Activated T-cell treated with anti-CD3 and anti-CD28 coated beads, Interleukin-2, amount 50 U/mL, for 72 hours (primary cell): Measurements from ENCODE around the gene GSTCD. TPM values are rescaled to one million over a fixed set of nuclear protein-coding genes. Genes with fewer than 3 reads are reported as not detected.
"Not testable (repeated sequence)": the region's sequence is repeated elsewhere in the genome, so short reads cannot be mapped to it uniquely, and the experiment has no call there.

Source experiments
- ATAC-seq, 2 donors: fragments of 150-1000 bp; cut with Tn5 transposase; replicated peaks in 1 of 2; 2 replicates each; pipeline ENCODE4 v1.10.0; 2021; ENCODE audit warnings: moderate library complexity in 2 of 2, mild to moderate bottlenecking in 1 of 2
- DNase-seq, 2 donors: peaks; one replicate each; pipeline ENCODE4 v3.0.0; 2021 to 2022; ENCODE audit warnings: mixed read lengths in 1 of 2
- H3K27ac Mint-ChIP-seq: one replicate; pipeline ENCODE4 v1.8.0; 2022; ENCODE audit warnings: mild to moderate bottlenecking, moderate library complexity, mixed read lengths
- H3K27me3 Mint-ChIP-seq: one replicate; pipeline ENCODE4 v1.8.0; 2022; ENCODE audit warnings: low read depth, mixed read lengths
- H3K36me3 Mint-ChIP-seq, 2 donors: one replicate each; pipeline ENCODE4 v1.8.0; 2022; ENCODE audit warnings: mixed read lengths in 2 of 2, mild to moderate bottlenecking in 1 of 2; ENCODE audit not compliant: insufficient read depth in 2 of 2
- H3K4me1 Mint-ChIP-seq: one replicate; pipeline ENCODE4 v1.8.0; 2022; ENCODE audit warnings: low read depth, mixed read lengths
- H3K4me3 Mint-ChIP-seq, 2 donors: one replicate each; pipeline ENCODE4 v1.8.0; 2022; ENCODE audit warnings: mild to moderate bottlenecking in 2 of 2, mixed read lengths in 2 of 2, moderate library complexity in 2 of 2
- H3K9me3 Mint-ChIP-seq, 2 donors: one replicate each; pipeline ENCODE4 v1.8.0; 2022; ENCODE audit warnings: mixed read lengths in 2 of 2
- total RNA-seq, 2 donors: library from RNA; stranded (reverse); gene quantifications; one replicate each; pipeline ENCODE4 v1.2.3, GENCODE V29; 2022

Gene GSTCD
- total RNA-seq, 2 donors from 2014 or later = 14.7 to 14.8 TPM

DNA sequence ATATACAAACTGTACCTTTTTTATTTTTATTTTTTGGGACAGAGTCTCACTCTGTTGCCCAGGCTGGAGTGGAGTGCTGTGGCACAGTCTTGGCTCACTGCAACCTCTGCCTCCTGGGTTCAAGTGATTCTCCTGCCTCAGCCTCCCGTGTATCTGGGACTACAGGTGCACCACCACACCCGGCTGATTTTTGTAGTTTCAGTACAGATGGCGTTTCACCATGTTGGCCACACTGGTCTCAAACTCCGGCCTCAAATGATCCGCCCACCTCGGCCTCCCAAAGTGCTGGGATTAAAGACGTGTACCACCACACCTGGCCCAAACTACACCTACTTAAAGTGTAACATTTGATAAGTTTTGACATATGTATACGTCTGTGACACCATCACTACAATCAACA lies 12.8 kb upstream of the GSTCD start:
- peaks cover 3 to 15% of the 10 kb centered on the region in 2 donors for H3K36me3 Mint-ChIP-seq
- not testable (repeated sequence) for H3K4me1 Mint-ChIP-seq, H3K27ac Mint-ChIP-seq, H3K9me3 Mint-ChIP-seq, H3K4me3 Mint-ChIP-seq, DNase-seq, ATAC-seq, H3K27me3 Mint-ChIP-seq

DNA sequence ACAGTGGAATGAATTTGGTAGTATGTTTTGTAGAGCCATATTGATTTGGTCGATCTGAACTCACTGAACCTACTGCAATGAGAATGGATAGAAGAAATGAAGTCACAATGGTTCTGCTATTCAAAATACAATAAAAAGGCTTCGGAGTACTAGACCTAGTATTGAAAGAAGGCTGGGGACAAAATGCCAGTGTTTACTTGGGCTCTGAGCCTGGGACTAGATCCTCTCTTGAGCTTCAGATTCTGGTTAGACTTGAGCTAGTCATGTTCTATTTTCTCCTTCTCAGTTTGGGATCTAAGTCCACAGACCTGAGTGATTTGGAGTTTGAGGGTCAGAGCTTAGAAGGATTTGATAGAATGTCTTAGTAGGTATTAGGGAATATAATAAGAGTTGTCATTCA lies 10.0 kb upstream of the GSTCD start:
- H3K9me3 Mint-ChIP-seq = no peaks in the 10 kb centered on the region
- H3K36me3 Mint-ChIP-seq = peaks cover 3 to 12% of the 10 kb centered on the region in 2 donors
- no peak overlapping the region for H3K27ac Mint-ChIP-seq
- peaks cover 9% of the 10 kb centered on the region for H3K4me1 Mint-ChIP-seq
- ATAC-seq (no peak), DNase-seq (no peak)
- no peaks in the 10 kb centered on the region for H3K27me3 Mint-ChIP-seq
- no peak overlapping the region for H3K4me3 Mint-ChIP-seq

DNA sequence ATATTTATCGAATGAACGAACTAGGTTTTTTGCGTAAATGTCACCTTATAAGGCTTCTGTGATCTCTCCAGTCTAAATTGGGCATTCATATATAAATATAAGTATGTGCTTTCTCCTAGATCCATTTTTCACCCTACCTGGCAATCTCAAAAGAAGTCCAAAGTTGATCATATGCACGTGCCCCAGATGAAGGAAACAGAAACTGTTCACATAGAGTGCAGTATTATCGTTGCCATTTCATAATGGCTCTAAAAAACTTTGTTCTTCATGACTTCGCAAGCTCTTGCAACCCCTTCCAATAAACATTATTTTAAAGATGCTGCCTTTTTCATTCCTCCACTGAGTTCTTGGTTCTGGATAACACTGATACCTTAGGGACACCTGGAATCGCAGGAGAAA lies 803 bp upstream of the GSTCD start:
- H3K27me3 Mint-ChIP-seq = no peaks in the 10 kb centered on the region
- H3K4me1 Mint-ChIP-seq = peaks cover 25% of the 10 kb centered on the region
- peaks cover 3 to 6% of the 10 kb centered on the region in 2 donors for H3K36me3 Mint-ChIP-seq
- ATAC-seq (no peak), DNase-seq (no peak)
- H3K27ac Mint-ChIP-seq = peak overlapping the region; percentile 92
- H3K4me3 Mint-ChIP-seq = peak overlapping the region; percentile 94 to 98
- H3K9me3 Mint-ChIP-seq = peaks cover 0 to 2% of the 10 kb centered on the region in 2 donors

DNA sequence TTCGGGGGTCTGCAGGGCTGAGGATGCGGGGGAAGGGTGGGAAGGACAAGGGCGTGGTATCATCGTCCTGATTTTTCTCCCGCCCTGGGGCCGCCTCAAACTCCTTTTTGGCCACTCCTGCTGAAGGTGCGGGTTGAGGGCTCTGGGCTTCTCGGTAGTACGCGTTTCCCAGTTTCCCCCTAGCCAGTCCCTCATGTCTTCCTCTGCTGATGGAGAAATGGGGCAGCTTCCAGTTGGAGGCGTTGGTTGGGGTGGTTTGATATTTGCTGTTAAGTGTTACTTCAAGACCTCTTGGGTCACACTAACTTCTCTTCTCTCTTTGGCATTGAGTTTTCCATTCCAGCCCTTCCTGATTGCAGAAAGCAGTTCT lies 482 bp downstream of the GSTCD start:
- no peaks in the 10 kb centered on the region for H3K27me3 Mint-ChIP-seq
- peaks cover 0 to 2% of the 10 kb centered on the region in 2 donors for H3K9me3 Mint-ChIP-seq
- peak; percentile 29 to 32 for ATAC-seq
- peaks cover 25% of the 10 kb centered on the region for H3K4me1 Mint-ChIP-seq
- H3K4me3 Mint-ChIP-seq = peak overlapping the region; percentile 94 to 98
- peak overlapping the region; percentile 82 for H3K27ac Mint-ChIP-seq
- peaks cover 3 to 6% of the 10 kb centered on the region in 2 donors for H3K36me3 Mint-ChIP-seq
- peak; percentile 9 to 22 for DNase-seq

DNA sequence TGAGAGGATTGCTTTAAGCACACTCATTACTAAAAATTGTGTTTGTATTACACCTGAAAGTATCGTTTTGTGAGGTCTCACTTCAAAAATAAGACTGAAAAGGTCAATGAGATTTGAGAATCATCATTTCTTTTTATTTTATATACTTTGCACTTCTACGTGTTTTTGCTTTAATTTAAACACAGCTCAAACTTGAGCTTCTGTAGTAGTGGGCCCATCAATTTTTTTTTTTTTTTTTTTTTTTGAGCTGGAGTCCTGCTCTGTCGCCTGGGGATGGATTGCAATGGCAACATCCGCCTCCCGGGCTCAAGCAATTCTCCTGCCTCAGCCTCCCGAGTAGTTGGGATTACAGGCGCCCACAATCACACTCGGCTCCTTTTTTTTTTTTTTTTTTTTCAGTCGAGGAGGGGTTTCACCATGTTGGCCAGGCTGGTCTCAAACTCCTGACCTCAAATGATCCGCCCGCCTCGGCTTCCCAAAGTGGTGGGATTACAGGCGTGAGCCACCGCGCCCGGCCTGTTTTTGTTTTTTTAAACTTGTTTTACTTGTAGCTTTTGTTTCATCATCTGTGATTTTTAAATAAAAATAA lies 1.5 kb downstream of the GSTCD start:
- H3K27me3 Mint-ChIP-seq = no peaks in the 10 kb centered on the region
- H3K27ac Mint-ChIP-seq = no peak overlapping the region
- no peak for ATAC-seq
- H3K36me3 Mint-ChIP-seq = peaks cover 3 to 6% of the 10 kb centered on the region in 2 donors
- peaks cover 25% of the 10 kb centered on the region for H3K4me1 Mint-ChIP-seq
- peak overlapping the region; percentile 58 to 98 for H3K4me3 Mint-ChIP-seq
- no peak for DNase-seq
- H3K9me3 Mint-ChIP-seq = peaks cover 0 to 2% of the 10 kb centered on the region in 2 donors

DNA sequence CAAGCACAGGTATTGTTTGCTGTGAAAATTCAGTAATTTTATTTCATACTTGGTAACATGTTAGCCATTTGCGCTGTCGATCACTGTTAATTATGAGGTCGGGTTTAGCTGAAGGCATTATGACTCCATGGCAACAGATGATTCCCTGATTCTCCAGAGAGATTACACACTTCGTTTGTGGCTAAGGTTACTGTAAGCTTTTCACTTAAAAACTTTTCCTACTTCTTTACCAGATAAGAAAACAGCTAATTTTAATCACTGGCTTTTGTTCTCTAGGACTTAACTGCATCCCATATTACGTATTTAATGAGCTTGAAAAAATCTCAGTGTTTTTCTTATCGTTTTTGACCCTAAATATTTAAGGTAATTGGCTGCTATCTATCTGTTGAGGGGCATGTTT lies 2.1 kb downstream of the GSTCD start:
- H3K36me3 Mint-ChIP-seq = peaks cover 3 to 6% of the 10 kb centered on the region in 2 donors
- no peak for ATAC-seq
- H3K27ac Mint-ChIP-seq = no peak overlapping the region

DNA sequence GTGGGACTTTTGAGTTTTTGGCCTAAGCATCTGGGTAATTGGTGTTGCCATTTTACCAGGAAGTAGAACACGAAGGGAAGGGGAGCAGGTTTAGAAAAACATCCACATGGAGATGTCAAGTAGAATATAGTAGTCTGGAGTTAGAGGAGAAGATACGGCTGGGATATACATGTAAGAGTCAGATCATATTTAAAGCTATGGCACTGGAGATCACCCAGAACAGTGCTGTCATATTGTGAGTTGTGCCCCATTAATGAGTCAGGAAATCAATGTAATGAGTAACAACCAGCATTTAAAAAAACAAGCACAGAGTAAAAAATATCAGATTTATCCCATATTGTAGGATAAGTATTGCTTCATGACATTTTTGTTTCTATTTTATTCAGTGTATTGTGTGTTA lies 4.2 kb downstream of the GSTCD start:
- H3K27ac Mint-ChIP-seq = no peak overlapping the region
- ATAC-seq = no peak
- peaks cover 2% of the 10 kb centered on the region for H3K4me1 Mint-ChIP-seq
- H3K36me3 Mint-ChIP-seq = peaks cover 3% of the 10 kb centered on the region in 2 donors
- H3K9me3 Mint-ChIP-seq = no peaks in the 10 kb centered on the region
- H3K27me3 Mint-ChIP-seq = no peaks in the 10 kb centered on the region
- no peak for DNase-seq
- no peak overlapping the region for H3K4me3 Mint-ChIP-seq

More for the DNA sequence above, 2.1 kb downstream of the GSTCD start:
- Mint-ChIP-seq H3K9me3 (peaks cover 0 to 2% of the 10 kb centered on the region in 2 donors), H3K27me3 (no peaks in the 10 kb centered on the region), H3K4me3 (no peak overlapping the region), H3K4me1 (peaks cover 23% of the 10 kb centered on the region)
- DNase-seq = no peak

DNA sequence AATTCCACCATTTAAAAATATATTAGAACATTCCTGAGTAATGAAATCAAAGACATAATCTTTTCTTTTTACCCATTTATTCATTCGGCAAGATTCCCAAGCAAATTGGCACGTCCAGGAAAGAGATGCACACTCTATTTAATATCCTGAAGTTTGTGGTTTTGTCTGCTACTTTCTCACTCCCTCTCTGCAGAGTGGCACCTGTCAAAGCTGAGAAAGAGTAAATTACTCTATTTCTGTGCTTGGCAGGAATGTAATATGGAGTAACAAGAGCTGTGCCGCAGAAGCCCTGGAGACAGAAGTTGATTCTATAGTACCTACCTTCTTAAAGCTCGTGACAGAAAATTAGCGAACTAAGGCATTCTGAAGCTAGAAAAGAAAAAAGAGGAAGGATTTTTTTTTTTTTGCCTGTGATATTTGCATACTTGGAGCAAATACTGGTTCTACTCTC lies 5.5 kb downstream of the GSTCD start:
- Mint-ChIP-seq H3K4me3 (no peak overlapping the region), H3K4me1 (no peaks in the 10 kb centered on the region), H3K9me3 (no peaks in the 10 kb centered on the region), H3K27ac (no peak overlapping the region), H3K27me3 (no peaks in the 10 kb centered on the region), H3K36me3 (peaks cover 2% of the 10 kb centered on the region in 2 donors)
- ATAC-seq = no peak
- DNase-seq = no peak

DNA sequence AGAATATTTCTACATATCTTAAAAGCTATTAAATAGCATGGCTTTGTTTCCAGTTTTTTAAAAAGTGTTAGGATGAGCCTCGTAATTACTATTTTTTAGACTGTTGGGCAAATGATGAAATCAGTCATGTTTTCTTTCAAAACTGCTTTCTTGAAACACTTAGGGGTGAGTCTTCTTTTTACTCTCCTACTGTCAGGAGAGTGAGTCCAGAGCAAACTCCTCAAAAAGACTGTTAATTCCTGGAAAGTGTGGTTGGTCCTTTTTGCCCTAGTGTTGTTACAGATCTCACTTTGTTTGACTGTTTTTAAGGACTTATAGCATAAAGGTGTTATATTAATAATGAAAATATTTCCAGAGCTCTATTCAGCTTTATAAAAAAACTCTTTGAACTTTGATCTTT lies 6.3 kb downstream of the GSTCD start:
- H3K36me3 Mint-ChIP-seq = peaks cover 0 to 2% of the 10 kb centered on the region in 2 donors
- no peak overlapping the region for H3K27ac Mint-ChIP-seq
- H3K9me3 Mint-ChIP-seq = no peaks in the 10 kb centered on the region
- ATAC-seq = no peak
- H3K4me3 Mint-ChIP-seq = no peak overlapping the region
- H3K4me1 Mint-ChIP-seq = no peaks in the 10 kb centered on the region
- no peak for DNase-seq
- H3K27me3 Mint-ChIP-seq = no peaks in the 10 kb centered on the region

DNA sequence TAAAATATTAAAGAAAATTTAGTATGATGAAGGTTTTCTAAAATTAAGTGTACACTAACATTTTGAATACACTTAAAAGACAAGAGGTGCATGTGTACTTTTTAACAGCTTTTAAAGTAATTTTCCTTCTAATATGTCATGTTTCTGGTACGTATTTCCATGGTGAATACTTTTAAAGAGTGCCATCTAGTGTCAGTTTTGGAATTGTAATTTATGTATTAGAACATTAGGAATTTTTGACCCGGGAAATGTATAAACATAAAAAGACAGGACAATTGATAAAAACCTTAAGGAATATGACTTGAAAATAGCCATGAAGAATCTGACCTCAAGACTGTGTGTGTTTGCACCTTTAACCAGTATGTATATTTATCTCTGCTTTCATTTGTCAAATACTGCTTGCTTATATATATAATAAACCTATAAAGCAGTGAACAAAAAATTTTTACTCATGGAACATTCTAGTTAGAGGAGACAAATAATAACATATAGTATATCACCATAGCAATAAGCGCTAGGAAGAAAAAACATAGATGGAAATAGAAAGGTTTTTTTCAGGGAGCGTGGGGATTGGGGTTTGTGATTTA lies 7.2 kb downstream of the GSTCD start:
- Mint-ChIP-seq H3K27ac (no peak overlapping the region), H3K4me1 (no peaks in the 10 kb centered on the region), H3K9me3 (no peaks in the 10 kb centered on the region), H3K36me3 (peaks cover 0 to 2% of the 10 kb centered on the region in 2 donors), H3K4me3 (no peak overlapping the region), H3K27me3 (no peaks in the 10 kb centered on the region)
- no peak for DNase-seq
- ATAC-seq = no peak

DNA sequence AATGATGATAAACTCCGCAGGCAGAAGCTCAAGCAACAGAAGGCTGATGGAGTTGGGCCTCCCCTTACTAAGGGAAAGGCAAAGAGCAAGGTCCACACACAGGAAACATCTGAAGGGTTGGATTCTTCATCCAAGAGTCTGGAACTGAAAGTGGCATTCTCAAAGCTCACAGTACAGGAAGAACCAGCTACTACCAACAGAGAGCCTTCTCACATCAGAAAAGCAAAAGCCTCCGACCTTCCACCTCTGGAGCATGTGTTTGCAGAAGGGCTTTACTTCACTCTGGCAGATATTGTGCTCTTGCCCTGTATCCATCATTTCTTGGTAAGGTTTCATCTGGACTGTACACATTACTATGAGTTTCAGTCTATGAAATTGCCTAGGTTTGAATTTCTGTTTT lies 10.6 kb downstream of the GSTCD start:
- H3K4me3 Mint-ChIP-seq = no peak overlapping the region
- H3K27me3 Mint-ChIP-seq = no peaks in the 10 kb centered on the region
- no peak overlapping the region for H3K27ac Mint-ChIP-seq
- H3K36me3 Mint-ChIP-seq = peaks cover 0 to 2% of the 10 kb centered on the region in 2 donors
- no peaks in the 10 kb centered on the region for H3K9me3 Mint-ChIP-seq
- no peak for DNase-seq
- H3K4me1 Mint-ChIP-seq = no peaks in the 10 kb centered on the region
- no peak for ATAC-seq

DNA sequence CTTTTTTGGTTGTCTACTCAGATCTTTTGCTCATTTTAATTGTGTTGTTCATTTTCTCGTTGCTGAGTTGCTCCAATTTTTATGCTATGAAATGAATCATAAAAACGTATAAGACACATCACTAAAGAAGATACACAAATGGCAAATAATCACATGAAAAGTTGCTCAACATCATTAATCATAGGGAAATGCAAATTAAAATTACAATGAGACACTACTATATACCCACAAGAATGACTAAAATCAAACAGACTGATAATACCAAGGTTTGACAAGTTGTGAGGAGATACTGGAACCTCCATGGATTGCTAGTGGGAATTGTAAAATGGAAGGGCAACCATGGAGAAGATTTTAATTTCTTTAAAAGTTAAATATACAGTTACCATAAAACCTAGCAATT lies 17.0 kb downstream of the GSTCD start:
- H3K36me3 Mint-ChIP-seq = peaks cover 7 to 12% of the 10 kb centered on the region in 2 donors

DNA sequence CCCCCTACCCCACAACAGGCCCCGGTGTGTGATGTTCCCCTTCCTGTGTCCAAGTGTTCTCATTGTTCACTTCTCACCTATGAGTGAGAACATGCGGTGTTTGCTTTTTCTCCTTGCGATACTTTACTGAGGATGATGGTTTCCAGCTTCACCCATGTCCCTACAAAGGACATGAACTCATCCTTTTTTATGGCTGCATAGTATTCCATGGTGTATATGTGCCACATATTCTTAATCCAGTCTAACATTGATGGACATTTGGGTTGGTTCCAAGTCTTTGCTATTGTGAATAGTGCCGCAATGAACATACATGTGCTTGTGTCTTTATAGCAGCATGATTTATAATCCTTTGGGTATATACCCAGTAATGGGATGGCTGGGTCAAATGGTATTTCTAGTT lies 21.3 kb downstream of the GSTCD start:
- not testable (repeated sequence) for ATAC-seq, H3K4me3 Mint-ChIP-seq, DNase-seq, H3K27ac Mint-ChIP-seq, H3K27me3 Mint-ChIP-seq, H3K4me1 Mint-ChIP-seq
- Mint-ChIP-seq H3K36me3 (peaks cover 26 to 37% of the 10 kb centered on the region in 2 donors), H3K9me3 (peaks cover 16 to 17% of the 10 kb centered on the region in 2 donors)

More for the DNA sequence above, 17.0 kb downstream of the GSTCD start:
- Mint-ChIP-seq H3K9me3 (peaks cover 3 to 5% of the 10 kb centered on the region in 2 donors), H3K4me1 (no peaks in the 10 kb centered on the region), H3K27ac (no peak overlapping the region), H3K4me3 (no peak overlapping the region), H3K27me3 (no peaks in the 10 kb centered on the region)
- ATAC-seq (no peak), DNase-seq (no peak)

DNA sequence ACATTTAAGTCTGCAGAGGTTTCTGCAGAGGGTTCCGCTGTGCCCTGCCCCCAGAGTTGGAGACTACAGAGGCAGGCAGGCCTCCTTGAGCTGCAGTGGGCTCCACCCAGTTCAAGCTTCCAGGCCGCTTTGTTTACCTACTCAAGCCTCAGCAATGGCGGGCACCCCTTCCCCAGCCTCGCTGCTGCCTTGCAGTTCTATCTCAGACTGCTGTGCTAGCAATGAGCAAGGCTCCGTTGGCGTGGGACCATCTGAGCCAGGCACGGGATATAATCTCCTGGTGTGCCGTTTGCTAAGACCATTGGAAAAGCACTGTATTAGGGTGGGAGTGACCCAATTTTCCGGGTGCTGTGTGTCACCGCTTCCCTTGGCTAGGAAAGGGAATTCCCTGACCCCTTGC lies 26.6 kb downstream of the GSTCD start:
- not testable (repeated sequence) for ATAC-seq, H3K27me3 Mint-ChIP-seq, DNase-seq, H3K4me1 Mint-ChIP-seq, H3K4me3 Mint-ChIP-seq, H3K27ac Mint-ChIP-seq
- H3K36me3 Mint-ChIP-seq = peaks cover 39 to 58% of the 10 kb centered on the region in 2 donors
- H3K9me3 Mint-ChIP-seq = peaks cover 21 to 26% of the 10 kb centered on the region in 2 donors
